Gastroesophageal sphincter (tissue), 3 donors: Measurements from ENCODE around the gene IL25.
"Not testable (repeated sequence)": the region's sequence is repeated elsewhere in the genome, so short reads cannot be mapped to it uniquely, and the experiment has no call there.

Experiments used
- EP300 ChIP-seq: sonication (generic); formaldehyde crosslinking; IDR thresholded peaks from one replicate; pipeline ENCODE4 v1.6.1; 2017; ENCODE audit warnings: antibody characterized with exemption, mild to moderate bottlenecking
- POLR2A ChIP-seq, 2 donors: fragments of 450-650 bp; IDR thresholded peaks; one replicate each; pipeline ENCODE4 v1.6.1; 2017; ENCODE audit warnings: antibody characterized with exemption in 2 of 2, mild to moderate bottlenecking in 2 of 2, moderate library complexity in 1 of 2
- POLR2AphosphoS5 ChIP-seq: sonication (generic); formaldehyde crosslinking; IDR thresholded peaks from one replicate; pipeline ENCODE4 v1.6.1; 2017; ENCODE audit warnings: antibody characterized with exemption
- TF ChIP-seq, protein P1 (sequence below), 4 experiments: fragments of 200-600 bp in 2 of 4; fragments of 450-650 bp in 2 of 4; sonication (generic) in 1 of 4; IDR thresholded peaks; one replicate each; pipeline ENCODE4 v1.5.1; 2017 to 2019; ENCODE audit warnings: antibody characterized with exemption in 4 of 4, mild to moderate bottlenecking in 2 of 4, moderate library complexity in 2 of 4

DNA sequence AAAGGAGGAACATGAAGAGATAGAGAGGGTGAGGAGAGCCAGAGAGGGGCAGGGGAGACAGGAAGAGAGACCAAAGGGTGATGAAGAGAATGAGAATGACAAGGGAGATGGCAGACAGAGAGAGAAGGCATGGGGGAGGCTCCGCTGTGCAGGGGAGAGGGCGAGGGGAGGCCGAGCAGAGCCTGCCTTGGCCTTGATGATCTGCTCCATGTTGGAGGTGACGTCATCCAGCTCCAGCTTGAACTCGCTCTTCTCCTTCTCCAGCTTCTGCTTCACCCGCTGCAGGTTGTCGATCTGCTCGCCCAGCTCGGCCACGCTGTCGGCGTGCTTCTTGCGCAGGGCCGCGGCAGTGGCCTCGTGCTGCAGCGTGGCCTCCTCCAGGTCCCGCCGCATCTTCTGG is 17.3 kb downstream of the IL25 start:
- TF ChIP-seq, protein P1, sequence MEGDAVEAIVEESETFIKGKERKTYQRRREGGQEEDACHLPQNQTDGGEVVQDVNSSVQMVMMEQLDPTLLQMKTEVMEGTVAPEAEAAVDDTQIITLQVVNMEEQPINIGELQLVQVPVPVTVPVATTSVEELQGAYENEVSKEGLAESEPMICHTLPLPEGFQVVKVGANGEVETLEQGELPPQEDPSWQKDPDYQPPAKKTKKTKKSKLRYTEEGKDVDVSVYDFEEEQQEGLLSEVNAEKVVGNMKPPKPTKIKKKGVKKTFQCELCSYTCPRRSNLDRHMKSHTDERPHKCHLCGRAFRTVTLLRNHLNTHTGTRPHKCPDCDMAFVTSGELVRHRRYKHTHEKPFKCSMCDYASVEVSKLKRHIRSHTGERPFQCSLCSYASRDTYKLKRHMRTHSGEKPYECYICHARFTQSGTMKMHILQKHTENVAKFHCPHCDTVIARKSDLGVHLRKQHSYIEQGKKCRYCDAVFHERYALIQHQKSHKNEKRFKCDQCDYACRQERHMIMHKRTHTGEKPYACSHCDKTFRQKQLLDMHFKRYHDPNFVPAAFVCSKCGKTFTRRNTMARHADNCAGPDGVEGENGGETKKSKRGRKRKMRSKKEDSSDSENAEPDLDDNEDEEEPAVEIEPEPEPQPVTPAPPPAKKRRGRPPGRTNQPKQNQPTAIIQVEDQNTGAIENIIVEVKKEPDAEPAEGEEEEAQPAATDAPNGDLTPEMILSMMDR (IDR thresholded peaks at IDR 0.05), result not testable (repeated sequence)
- TF ChIP-seq POLR2AphosphoS5; POLR2A (IDR thresholded peaks at IDR 0.05); EP300: not testable (repeated sequence)
